GM19463 (cell line): ENCODE measurements around the gene KIF12.

Experiments
- ATAC-seq: cut with Tn5 transposase; IDR thresholded peaks from one replicate; pipeline ENCODE4 v1.9.1; 2021; ENCODE audit warnings: mild to moderate bottlenecking, moderate library complexity; ENCODE audit not compliant: unreplicated experiment

Gene KIF12

GRCh38 chr9:114070188-114071103 is 28.6 kb downstream of the KIF12 start:
- ATAC-seq: no peak

DNA sequence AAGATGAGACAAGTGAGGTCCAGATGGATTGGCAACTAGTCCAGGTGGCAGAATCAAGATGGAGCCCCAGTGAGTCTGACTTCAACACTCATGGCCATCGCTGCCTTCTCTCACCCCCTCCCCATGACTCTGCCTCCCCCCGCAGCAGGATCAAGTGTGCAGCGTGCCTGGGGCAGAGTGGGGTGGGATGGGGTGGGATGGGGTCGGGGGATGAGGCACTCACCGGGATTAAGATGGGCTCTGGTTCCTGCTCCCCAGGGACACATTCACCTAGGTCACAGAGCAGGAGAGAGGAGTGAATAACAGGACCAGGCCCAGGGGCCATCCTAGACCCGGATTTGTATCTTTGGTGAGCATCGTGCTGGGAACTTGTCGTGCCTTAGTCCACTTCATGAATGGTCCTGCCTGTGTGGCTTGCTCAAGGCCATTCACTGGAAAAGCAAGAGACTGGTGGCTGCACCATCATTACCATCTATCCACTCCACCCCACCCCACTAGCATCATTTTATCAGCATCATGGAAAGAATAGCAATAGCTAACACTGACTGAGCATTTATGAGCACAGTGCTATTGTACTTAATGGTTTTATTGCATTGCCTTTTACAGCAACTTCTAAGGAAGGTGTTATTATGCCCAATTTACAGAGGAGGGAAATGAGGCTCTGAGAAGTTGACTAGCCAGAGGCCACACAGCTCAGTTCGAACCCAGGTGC is 29.5 kb downstream of the KIF12 start:
- ATAC-seq: no peak

- no peak for ATAC-seq
Measured at GRCh38 chr9:114065304-114065703, 33.8 kb downstream of the KIF12 start.

GRCh38 chr9:114061830-114062474 is 37.1 kb downstream of the KIF12 start:
- ATAC-seq: no peak

GRCh38 chr9:114061292-114061691 is 37.8 kb downstream of the KIF12 start:
- no peak for ATAC-seq

DNA sequence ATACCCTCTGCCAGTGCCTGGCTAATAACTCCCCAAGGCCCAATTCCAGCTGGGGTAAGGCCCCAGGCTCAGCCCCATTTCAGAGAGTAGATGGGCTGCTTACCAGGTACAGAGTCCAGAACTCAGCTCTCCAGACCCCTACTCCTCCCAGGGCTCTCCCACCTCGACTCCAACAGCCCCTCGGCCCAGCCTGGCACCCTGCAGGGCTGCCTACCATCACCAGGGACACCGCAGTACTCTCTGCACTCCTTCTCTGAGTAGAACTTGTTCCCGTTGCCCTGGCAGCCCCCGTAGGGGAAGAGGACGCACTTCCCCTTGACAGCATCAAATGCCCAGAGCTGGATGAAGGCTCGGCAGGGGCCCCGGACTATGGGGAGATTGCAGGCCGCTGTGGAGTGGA is 38.4 kb downstream of the KIF12 start:
- ATAC-seq: no peak

DNA sequence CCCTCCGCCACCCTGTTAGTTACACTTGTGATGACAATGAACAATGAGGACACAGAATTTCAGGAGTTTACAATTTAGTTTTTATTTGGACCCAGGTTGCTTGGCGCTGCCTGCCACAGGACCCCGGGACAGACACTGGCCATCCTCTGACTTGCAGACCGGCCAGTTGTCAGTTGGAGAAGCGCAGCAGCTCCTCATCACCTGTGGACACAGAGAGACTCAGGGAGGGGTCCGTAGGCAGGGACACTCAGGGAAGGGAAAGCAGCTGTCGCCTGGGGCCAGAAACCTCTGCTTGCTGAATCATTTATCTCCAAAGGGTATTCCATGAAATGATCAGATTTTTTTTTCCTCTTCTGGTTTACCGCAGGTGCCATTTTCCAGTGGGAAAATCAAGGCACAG is 39.0 kb downstream of the KIF12 start:
- no peak for ATAC-seq

DNA sequence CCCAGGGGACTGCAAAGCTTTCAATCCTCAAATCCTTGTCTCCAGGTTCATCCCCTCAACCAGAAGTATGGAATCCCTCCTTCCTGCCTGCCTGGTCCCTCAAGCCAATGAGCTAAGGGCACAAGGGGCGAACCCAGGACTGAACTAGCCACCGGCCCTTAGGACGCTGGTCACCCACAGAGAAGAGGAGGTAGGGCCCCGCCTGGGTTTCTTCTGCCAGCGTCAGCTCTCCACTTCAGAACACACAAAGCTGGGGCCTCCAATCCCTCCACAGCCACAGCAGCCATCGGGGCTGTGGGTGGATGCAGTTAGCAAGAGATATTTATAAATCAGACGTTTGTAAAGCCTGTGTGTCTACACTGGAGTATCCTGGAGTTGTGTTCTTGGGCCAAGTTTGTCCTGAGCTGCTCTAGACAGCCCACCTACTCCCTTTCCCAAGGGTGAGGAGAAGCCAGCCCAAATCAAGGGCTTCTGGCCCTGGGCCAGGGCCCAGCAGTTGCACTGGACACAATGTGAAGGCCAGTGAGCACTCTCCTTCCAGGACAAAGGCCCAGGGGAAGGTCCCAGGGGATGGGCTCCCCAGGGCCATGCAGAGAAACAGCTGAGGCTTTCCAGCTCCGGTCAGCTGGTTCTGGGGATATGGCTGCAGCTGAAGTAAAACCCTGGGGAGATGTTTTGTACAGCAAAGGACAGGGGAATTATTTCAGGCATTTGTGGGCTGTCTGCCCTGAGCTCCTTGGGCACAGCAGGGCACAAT is 39.9 kb downstream of the KIF12 start:
- ATAC-seq: no peak

DNA sequence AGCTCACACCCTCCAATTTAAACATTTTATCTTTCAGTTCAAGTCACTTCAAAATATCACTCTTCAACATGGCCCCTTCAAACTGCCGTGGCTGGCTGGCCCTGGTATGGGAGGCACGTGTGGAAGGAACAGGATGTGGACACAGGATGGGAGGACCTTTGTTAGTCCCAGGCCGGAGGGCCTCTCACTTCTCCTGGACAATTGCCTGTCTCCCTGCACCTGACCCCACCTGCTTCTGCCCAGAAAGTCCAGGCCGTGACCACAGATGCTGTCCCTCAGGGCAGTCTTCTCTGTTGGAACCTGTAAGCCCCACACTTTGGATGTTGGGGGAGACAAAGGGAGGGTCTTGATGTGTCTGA is 40.4 kb downstream of the KIF12 start:
- no peak for ATAC-seq

DNA sequence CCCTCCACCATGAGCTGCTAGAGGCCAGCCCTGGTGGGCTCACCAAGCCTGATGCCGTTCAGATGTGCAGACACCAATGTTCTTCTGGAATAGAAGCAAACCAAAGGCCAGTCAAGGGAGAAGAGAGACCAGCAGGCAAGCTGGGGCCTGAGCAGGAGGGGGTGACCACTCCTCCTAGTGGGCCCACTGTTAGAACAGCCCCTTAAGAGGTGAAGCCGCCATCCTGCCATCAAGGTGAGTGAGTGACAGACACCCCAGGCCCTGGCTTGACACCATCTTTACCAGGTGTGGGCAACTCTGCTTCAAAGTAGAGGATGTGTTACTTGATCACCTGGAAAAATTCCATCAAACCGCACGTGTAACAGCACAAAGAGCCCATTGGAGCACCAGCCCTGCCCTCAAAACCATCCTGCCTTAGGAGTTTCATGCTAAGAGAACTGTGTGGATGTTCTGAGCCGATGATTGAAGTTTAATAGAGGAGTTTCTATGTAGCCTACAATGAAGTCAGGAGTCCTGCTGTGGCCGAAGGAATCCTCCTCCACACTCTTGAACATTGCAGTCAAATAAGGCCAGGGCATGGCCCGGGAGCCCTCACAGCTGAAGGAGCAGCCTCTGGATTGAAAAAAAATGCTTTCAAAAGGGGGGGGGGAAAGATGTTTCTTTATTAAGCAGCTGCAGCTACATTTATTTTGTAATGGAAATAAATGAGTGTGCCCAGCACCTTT is 41.8 kb downstream of the KIF12 start:
- ATAC-seq: no peak

GRCh38 chr9:114056527-114056926 is 42.6 kb downstream of the KIF12 start:
- ATAC-seq: no peak

- ATAC-seq: no peak
Measured at GRCh38 chr9:114055894-114056293, 43.2 kb downstream of the KIF12 start.

DNA sequence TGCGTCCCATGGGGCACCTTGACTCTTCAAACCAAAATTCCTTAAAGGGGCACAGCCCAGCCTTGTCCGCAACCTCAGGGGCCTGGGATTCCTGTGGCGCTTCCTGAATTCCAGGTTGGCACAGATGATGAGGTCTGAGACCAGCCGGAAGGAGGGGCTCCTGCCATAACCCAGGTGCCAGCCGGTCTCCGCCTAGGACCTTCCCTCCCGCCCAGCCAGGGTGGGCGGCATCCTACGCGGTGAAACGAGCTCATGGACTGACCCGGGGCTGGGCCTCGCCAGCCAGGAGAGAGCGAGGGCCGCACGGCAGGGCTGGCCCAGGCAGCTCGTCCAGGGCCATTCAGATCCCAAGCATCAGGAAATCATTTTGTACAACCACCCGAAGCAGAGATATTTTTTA is 44.0 kb downstream of the KIF12 start:
- ATAC-seq: no peak

- ATAC-seq: no peak
Measured at GRCh38 chr9:114054191-114054690, 44.9 kb downstream of the KIF12 start.

- ATAC-seq: no peak
Measured at GRCh38 chr9:114053246-114054005, 45.7 kb downstream of the KIF12 start.

DNA sequence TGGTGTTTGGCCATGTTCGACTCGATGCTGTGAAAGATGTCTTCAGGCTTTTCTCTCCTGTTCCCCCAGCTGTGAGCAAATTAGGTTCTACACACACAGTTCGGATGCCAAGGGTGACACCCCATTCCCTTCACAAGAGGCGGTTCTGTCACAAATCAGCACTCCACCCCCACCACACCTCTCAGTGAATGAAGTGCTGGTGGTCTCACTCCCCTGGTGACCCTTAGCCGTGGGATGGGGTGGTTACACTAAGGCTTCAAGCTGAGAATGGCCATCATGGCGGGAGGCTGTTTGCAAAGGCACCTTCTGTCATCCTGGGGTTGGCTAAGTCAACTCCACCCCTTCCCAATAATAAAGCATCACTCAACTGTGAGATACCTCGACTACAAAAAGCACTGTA is 47.4 kb downstream of the KIF12 start:
- ATAC-seq: no peak

DNA sequence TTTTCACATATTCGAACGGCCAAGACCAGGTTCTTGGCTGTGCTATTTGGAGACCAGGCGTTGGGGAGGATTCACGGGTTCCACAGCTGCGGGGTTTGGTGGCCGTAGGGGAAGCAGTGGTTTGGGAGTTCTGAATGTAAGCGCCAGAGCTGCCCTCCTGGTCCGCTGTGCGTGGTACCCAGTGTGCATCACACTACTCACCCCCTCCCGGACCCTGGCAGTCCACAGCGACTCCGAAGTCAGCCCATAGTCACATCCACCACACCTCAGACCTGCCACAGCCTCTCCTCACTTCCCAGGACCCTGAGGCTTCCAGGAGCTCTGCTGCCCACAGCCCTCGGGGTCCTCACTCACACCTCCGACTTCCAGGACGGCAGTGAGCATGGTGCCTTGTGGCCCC is 47.8 kb downstream of the KIF12 start:
- ATAC-seq: no peak

DNA sequence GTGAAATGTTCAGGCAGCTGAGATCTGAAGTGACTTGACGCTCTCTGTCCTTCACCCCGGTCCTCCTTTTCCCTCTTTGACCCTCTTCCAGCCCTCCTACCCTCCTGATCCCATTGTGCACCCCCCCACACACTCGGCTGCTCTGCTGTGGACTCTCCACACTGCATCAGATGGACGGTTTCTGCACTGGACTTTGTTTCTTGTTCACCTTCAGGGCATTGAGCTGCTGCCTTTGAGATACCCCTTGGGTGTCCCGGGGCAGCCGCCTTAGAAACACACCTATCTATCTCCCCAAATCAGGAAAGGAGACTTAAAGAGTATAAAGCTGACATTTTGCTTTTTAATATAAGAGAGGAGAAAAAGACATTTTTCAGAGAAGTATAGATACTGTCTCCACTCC is 48.4 kb downstream of the KIF12 start:
- no peak for ATAC-seq

DNA sequence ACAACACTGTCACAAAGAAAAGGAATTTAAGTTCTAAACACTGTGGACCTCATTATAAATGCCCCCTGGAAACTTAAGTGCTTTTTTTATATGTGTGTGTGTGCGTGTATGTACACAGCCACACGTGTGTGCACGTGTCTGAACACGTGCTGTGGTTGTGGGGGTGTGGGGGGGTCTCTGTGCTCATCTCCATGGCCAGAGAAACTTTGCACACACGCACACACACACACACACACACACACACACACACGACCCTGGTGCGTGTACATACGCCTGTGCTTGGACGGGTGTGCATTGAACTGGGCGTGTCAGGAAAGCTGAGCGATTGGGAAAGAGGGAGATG is 48.9 kb downstream of the KIF12 start:
- ATAC-seq: no peak
